ENCODE data around the gene LPXN.
"Not testable (repeated sequence)": the region's sequence is repeated elsewhere in the genome, so short reads cannot be mapped to it uniquely, and the experiment has no call there.

Gene LPXN

DNA sequence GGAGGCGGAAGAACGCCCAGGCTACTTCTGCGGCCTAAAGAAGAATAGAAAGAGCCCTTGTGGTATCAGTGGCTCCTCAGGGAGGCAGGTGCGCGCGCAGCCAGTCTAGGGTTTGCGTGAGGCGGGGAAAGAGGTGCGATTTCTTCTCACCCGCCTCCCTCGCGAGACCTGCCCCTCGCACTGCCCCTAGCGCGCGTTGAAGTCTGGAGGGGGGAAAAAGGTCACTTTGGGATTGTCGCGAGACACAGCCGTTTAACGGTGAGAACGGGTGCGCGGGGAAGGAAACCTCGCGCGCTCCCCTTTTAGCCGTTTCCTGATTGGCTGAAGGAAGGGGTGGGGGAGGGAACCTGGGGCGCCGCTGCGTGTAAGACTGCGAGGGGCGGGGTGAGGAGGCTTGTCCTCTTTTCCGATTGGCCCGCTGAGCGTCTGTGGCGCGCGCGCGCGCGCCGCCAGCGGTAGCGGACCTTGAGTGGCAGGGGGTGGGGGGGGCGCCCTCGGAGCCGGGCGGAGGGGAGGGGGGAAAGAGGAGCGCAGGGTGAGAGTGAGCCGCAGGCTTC, 3.1 kb upstream of the LPXN start, which contains the start of gene ZFP91:
Gene ZFP91, plus strand, starts transcription at position 429 of the 557 bp plus-strand sequence. CDS start 219 bp downstream, outside the sequence.
- peak; percentile 93 to 96 for DNase-seq

DNA sequence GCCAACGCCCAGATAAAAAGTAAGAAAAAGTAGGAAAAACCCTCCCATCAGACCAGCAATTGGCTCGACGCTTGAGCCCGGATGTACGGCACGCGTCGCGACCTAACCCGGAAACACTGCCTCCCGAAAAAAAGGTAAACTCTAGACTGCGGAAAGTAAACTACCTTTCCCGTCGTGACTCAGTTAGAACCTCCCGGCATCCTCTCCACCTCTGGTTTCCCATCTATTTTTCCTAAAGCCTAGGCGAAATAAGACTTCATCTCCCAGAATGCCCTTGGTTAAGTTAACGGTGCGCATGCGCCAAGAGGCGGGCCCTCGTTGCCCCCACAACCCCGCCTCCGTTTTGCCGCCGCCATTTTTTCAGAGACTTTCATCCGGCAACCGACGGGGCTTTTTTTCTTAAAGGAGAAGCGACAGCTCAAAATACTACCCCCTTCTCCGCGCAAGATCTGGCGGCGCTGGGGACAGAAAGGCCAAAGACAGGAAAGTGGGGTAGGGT, 2.5 kb upstream of the LPXN start:
- DNase-seq, result peak; percentile 89 to 98

DNA sequence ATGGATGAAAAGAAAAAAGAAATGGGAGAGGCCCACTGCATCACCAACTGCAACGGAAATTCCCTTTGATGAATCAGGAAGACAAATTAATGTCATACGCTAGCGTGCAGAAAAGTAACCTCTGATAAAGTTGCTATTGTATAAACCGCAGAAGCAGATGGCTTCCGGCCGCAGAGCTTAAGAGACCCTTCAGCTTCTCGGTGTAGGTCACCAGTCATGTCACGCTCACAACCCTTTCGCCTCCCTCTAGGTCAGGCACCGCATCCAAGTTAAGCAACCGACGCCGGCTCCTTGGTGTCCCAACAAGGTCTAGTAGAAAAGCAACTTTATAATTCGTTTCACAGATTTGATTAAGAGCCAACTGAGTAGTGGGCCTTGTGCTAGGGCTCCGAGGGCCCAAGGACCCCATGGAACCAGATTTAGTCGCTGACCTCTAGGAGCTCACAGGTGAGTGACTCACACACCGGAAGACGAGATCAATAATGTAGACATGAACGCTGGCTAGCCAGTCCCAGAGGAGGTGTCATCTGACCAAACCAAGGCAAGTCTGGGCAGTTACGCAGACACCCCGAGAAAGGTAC, 2.0 kb upstream of the LPXN start:
- no peak for DNase-seq

DNA sequence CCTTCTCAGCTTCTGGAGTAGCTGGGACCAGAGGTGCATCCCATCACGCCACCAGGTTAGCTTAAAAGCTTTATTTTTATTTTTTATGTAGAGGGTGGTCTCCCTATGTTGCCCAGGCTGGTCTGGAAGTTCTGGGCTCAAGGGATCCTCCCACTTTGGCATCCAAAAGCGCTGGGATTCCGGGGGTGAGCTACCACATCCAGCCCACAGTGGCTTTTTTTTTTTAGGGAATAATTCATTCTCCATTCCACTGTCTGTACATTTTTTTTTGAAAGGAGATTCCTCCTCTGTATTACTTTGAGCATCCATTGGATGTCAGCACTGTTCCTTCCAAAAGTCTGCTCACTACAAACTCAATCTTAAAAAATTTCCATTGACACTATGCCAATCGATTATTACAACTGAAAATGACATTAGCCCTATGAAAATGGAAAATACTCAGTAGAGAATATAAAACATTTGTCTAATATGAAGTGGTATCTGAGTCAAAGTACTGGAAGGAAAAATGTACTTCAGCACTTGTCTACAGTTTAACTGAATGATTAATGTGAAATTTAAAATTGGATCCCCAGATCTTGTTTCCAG, 1.3 kb upstream of the LPXN start:
- DNase-seq, result no peak

DNA sequence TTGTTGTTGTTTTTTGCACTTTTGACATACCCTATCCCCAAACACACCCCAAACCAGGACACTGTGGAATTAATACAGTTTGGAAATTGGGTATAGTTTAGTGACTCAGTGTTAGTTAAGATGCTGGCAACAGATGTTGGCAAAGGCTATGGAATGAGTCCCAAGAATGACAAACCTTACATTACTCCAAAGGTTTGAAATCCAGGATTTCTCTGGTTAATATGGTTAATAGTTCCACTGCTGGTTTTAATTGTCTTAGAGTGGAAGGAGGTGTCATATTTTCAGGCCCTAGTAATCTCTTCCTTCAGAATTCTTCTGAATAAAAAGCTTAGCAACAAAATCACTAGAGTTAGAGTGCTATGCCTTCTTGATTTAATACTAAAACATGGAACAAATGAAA, 775 bp downstream of the LPXN start:
- DNase-seq, result no peak

DNA sequence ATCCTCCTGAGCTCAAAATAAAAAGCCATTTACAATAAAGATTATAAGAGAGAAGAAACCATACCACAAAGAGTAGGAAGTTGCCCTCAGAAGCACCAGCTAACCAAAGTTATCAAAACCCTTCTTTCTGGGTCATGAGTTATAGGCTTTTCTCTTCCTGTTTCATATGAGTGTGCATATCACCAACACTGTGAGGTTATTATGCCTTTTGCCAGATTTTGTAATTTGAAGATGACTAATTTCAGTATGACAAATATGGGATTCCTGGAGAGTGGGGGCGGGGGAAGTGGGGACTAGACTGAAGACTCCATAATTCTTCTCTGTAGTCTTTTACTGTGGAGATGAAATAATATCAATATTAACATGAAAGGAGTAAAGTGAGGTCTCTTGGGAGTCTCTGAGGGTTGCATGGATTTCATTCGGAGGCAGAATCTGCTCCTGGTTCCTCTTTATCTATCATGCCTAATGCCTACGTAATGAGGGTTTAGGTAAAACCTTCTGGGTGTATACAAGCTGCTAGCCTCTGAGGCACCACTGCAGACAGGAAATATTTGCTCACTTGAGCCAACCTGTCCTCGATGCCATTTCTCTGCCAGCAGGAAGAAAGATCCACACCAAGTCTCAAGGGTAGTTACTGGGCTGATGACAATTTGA, 2.1 kb downstream of the LPXN start:
- DNase-seq, result no peak

DNA sequence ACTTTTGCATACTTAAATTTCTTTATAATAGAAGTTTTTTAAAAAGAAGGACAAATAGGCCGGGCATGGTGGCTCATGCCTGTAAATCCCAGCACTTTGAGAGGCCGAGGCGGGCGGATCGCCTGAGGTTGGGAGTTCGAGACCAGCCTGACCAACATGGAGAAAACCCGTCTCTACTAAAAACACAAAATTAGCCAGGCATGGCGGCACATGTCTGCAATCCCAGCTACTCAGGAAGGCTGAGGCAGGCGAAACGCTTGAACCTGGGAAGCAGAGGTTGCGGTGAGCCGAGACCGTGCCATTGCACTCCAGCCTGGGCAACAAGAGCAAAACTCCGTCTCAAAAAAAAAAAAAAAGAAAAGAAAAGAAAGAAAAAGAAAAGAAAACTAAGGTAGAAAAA, 2.8 kb downstream of the LPXN start:
- DNase-seq, result not testable (repeated sequence)

DNA sequence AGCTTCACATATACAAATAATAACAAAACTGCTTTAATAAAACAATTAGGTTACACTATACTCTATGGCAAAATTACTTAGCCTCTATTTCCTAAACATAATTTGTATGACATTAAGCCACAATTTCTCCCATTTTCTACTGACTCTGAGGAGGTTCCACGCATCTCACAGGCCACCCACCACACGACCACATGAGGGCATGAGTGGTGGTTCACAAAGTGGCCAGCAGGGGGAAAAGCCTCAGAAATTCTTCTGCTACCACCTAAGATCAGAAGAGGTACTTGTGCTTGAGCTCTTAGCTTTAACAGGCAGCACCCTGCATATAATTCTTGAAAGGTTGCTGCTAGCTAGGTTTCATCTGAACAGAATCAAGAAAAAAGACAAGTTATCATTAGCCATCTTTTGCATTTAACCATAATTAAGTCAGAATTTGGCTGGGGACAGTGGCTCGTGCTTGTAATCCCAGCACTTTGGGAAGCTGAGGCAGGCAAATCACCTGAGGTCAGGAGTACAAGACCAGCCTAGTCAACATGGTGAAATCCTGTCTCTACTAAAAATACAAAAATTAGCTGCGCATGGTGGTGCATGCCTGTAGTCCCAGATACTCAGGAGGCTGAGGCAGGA, 7.7 kb downstream of the LPXN start:
- peak; percentile 1 to 39 for DNase-seq

DNA sequence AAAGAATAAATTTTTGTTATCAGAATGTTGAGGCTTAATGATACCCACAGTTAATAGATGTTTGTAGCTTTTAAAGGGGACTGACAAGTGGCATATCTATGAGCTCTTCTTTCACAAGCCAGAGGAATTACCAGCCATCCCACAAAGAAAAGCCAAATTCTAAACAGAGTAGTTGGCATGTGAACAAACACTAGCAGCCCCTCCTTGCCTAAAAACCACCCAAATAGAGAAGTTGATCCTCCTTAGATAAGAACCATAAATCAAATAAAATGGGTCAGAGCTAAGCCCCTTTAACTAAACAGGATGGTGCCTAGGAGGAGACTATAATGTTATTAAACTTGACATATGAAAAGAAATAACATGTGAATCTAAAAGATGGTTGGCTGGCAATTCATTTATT, 11.4 kb downstream of the LPXN start:
- no peak for DNase-seq

DNA sequence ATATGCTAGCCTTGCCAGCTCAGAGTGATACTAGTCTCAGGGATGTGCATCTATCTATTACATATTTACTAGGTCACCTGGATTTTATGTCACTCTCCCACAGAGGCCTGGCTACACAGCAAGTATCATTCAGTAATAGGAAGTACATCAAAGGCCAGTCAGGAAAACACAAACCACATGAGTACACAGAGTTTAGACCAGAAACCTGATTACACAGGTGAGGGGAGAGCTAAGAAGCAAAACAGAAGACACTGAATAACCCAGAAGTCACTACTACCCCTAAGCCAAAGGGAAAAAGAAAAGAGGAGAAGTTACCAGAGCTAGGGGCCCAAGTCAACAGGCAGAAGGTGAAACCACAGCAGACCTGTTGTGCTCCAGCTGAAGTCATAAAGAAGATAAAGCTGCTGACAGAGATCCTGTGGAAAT, 13.3 kb downstream of the LPXN start:
- no peak for DNase-seq

DNA sequence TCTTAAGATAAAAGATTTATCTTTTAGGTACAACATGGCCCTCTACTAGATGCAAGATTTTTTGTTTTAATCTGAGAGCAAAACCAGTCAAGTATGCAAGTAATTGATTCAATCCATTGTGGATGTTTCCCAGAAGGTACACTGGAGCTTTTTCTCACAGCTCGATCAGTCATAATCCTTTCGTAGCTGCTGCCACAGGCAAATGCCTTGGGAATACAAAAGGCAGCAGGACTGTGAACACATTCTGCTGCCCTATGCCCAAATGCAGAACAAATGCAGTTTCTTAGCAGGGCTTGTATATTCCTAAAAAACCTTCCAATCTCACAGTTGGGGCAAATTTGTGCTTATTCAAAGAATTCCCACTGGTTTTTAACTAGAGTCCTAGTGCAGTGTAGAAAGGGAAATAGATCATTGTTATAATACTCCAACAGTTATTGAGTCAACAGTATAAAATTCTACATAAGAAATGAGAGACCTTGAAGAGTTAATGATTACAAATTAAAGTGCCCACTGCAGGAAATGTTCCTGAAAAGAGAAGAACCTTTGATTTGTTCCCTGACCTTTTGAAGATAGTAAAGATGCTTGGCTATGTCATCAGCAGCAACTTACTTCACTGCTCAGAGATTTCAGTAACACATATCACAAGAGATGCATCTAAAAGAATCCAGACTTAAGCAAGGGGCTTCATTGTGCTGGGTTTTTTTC, 14.1 kb downstream of the LPXN start:
- DNase-seq, result no peak

DNA sequence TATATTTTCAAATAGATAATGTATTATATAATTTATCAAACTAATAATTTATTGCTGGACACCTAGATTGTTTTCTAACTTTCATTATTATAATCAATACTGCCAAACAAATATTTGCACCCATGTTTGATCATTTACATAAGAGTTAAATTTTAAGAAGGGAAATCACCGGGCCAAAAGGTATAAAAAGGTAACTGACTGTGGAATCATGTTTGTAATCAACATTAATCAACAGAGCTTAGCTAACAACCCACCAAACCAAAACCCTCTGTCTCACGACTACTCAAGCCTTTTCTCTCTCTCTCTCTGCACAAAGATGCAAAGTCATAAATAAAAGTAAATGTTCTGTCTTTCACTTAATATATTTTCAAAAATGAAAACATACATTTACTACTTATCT, 14.8 kb downstream of the LPXN start:
- DNase-seq, result no peak

DNA sequence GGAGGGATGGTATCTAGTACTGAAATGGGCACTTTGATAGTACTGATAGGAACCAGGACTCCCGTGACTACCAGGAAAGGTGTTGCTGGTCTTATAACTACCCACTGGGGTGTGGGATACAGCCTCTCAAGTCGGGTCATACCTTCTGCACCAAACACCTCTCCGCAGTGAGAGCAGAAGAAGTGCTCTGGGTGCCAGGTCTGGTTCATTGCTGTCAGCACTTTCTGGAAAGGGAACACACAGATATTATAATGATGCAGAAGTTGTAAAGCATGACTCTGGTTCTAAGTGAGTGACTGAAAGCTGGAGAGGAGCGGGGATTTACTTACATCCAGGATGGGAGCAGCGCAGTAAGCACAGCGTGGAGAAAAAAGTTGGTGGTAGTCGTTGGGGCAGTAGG, 26.0 kb downstream of the LPXN start:
- no peak for DNase-seq

DNA sequence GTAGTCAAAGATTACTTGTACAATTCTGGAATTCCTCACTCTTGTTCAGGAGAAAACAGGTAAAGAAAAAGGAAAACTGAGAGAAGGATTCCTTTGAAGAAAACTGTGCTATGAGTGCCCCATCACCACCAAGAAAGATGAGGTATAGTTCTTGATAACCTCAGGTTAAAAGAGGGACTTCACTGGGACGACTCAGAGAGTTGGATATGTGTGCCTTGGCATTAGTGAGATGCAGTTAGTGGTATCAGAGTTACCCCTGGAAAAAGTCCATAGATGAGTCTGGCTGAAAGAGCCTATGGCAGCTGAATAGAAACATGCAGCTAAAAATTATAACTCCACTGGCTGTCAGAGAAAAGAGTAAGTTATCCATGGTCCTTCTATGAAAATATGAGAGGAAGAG, 28.8 kb downstream of the LPXN start:
- no peak for DNase-seq

DNA sequence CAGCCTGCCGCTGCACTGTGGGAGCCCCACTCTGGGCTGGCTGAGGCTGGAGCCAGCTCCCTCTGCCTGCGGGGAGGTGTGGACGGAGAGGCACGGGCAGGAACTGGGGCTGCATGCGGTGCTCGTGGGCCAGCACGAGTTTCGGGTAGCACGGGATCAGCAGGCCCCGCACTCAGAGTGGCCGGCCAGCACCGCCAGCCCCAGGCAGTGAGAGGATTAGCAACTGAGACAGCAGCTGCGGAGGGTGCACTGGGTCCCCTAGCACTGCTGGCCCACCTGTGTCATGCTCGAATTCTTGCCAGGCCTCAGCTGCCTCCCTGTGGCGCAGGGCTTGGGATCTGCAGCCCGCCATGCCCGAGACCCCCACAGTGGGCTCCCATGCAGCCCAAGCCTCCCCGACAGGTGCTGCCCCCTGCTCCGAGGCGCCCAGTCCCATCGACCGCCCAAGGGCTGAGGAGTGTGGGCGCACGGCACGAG, 43.8 kb downstream of the LPXN start:
- DNase-seq, result no peak

DNA sequence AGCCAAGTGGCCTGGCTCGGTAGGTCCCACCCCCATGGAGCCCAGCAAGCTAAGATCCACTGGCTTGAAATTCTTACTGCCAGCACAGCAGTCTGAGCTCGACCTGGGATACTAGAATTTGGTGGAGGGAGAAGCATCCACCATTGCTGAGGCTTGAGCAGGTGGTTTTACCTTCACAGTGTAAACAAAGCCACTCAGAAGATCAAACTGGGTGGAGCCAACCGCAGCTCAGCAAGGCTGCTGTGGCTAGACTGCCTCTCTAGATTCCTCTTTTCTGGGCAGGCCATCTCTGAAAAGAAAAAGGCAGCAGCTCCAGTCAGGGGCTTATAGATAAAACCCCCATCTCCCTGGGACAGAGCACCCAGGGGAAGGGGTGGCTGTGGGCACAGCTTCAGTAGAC, 45.4 kb downstream of the LPXN start:
- DNase-seq, result no peak

DNA sequence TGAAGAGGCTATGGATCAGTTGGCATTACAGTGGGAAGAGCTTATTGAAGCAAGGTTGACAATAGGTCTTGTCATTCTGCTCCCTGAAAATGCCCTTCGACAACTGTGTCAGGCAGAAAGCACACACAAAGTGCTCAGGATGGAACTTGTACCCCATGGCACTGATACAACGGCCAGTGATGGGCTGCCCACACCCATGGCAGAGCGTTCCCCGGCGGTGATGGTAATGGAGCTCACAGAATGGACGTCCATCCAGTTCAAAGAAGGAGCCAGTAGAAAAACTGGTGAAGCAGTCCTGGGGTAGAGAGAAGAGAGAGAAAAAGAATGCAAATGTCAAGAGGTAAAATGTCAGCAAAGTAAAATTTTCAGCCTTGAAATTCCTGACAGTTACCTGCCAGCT, 48.2 kb downstream of the LPXN start:
- no peak for DNase-seq

DNA sequence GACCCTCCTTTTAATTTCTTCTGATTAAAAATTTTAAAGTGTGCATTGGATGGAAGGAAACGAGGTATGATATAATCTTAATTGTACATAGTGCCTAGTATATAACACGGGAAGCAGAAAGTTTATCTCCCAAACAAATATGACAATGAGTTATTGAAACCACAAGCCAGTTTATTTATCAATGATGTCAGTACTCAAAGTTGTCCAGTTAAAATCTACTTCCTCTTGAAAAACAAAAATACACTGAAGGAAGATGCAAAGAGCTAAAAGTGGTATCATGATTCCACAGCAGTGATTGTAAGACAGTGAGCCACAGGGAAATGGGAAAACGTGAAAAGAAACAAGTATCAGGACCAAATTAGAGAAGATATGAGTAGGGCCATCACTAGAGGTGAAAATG, 48.9 kb downstream of the LPXN start:
- DNase-seq, result no peak

DNA sequence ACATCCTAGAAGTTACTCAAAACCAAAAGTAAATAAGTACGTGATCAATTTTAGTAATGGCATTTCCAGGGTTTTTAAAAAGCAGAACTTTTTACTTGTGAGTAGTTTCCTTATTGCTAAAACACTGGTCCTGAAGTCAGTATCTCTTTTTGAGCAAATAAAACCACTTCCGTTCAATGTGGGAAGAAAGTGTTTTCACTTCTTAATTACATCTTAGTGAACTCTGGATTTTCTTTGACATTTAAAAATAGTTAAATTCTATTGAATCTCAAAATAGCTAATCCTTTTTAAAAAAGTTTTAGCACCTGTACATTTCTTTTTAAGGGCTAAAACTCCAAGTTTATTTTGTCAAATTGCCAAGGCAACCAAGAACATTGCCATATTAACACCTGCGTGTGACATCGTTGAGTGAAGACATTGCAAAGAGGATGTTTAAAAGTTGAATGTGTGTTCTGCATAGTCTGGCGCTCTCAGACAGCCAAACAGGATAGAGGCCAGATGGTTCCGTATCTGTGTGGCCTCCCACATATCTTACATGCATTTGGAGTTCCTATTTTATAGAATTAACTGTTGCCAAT, 50.5 kb downstream of the LPXN start:
- no peak for DNase-seq

DNA sequence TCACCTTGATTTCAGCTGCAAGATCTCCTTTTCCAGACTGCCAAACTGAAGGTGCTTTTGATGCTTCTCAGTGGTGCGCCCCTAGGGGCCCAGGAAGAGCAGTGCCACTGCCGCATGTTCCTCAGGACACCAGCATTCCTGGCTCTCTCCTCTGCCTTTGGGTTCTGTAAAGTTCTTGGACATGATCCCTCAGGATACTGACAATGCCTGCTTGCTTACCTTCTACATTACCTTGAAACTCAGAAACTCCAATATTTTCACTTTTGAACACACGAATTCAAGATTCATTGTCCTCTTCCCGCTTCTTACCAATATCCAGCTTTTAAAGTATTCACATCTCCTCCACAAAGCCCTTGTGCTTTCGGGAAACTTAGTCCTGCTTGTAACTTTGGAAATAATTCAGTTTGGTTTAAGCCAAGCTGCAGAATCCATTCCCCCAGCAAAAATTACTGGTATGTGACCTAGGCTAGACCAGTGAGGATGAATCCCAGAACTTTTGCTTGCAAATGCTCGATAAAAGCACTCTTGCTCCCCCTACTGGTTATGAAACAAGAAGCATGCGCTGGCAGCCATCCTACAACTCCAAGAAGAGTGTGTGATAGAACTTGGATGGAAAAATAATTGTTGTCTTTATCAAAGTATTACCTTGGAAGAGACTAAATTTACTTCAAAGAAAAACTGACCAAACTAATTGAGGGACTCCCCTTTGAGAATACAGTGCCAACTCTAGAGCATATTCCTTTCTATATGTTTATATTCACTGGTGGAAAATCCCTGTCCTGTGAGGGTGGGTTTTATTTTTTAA, 51.2 kb downstream of the LPXN start:
- peak; percentile 30 to 72 for DNase-seq

DNA sequence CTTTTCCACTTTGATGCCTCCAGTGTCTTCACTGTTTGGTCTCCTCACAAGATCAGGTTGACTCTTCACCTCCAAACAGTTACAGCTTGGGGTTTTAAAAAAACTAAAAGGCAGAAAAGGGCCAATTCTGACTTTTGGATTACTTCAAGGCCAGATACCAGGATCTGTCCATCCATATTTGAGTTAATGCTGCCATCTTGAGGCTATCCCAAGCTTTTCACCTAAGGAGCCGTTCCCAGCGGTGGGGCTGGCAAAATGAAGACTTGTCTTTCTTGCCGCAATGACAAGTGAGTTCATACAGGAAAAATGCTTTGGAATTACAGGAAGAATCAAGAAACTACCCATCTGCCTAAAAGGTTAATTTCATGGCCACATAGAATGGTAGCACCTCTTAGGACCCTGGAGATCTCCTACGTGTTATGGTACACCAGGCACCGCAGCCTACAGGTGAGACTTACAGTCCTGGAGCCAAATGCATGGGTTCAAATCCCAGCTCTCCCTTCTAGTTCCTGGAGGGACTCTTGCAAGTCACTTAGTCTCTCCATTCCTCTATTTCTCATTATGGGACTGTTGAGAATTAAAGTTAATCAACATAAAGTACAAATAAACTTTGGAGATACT, 61.8 kb downstream of the LPXN start:
- DNase-seq, result peak; percentile 6 to 48
